Liver (tissue), 9 donors: ENCODE results near the gene PLCD1. TPM values are rescaled to one million over a fixed set of nuclear protein-coding genes. Genes with fewer than 3 reads are reported as not detected.

ENCODE experiments used
- DNase-seq: peaks from one replicate; pipeline ENCODE4 v3.0.0-alpha.2; 2017; ENCODE audit warnings: low spot score
- H3K27ac ChIP-seq, 2 donors: one replicate each; pipeline ENCODE4 v1.7.0; 2013; ENCODE audit warnings: inconsistent platforms in 2 of 2, low read length in 2 of 2, control low read depth in 1 of 2, low read depth in 1 of 2, mild to moderate bottlenecking in 1 of 2
- H3K27me3 ChIP-seq, 4 donors: one replicate each; pipeline versions ENCODE4 v1.6.1 to v1.7.0; 2013; ENCODE audit warnings: low read length in 3 of 4, inconsistent platforms in 1 of 4, mild to moderate bottlenecking in 1 of 4, moderate library complexity in 1 of 4; ENCODE audit not compliant: control insufficient read depth in 4 of 4, insufficient read depth in 4 of 4
- H3K36me3 ChIP-seq, 4 donors: one replicate each; pipeline versions ENCODE4 v1.6.1 to v1.7.0; 2013; ENCODE audit warnings: low read length in 3 of 4, mild to moderate bottlenecking in 3 of 4, low read depth in 1 of 4, moderate library complexity in 1 of 4; ENCODE audit not compliant: control insufficient read depth in 4 of 4, insufficient read depth in 3 of 4
- H3K4me1 ChIP-seq, 4 donors: one replicate each; pipeline versions ENCODE4 v1.6.1 to v1.7.0; 2013; ENCODE audit warnings: low read length in 3 of 4, mild to moderate bottlenecking in 3 of 4, moderate library complexity in 1 of 4; ENCODE audit not compliant: control insufficient read depth in 4 of 4, insufficient read depth in 4 of 4
- H3K4me3 ChIP-seq, 3 donors: one replicate each; pipeline versions ENCODE4 v1.6.1 to v1.7.0; 2013; ENCODE audit warnings: low read length in 3 of 3, control low read depth in 1 of 3, low read depth in 1 of 3, mild to moderate bottlenecking in 1 of 3
- H3K9ac ChIP-seq, 2 donors: one replicate each; pipeline ENCODE4 v1.7.0; 2013; ENCODE audit warnings: low read length in 2 of 2, mild to moderate bottlenecking in 2 of 2, moderate library complexity in 2 of 2, control low read depth in 1 of 2, low read depth in 1 of 2
- H3K9me3 ChIP-seq, 4 donors: one replicate each; pipeline versions ENCODE4 v1.6.1 to v1.7.0; 2013; ENCODE audit warnings: low read length in 3 of 4; ENCODE audit not compliant: control insufficient read depth in 4 of 4
- CTCF ChIP-seq: fragments of 150-350 bp; IDR thresholded peaks from 2 replicates; pipeline ENCODE4 v1.5.1; 2017; ENCODE audit warnings: improper control_type of control experiment, low read depth, low read length; ENCODE audit not compliant: missing input control
- EGR1 ChIP-seq, 2 donors: IDR thresholded peaks; 2 replicates each; pipeline ENCODE4 v1.6.1; 2016 to 2018; ENCODE audit warnings: antibody characterized with exemption in 2 of 2, low read depth in 2 of 2
- FOXA1 ChIP-seq: IDR thresholded peaks from 2 replicates; pipeline ENCODE4 v1.6.1; 2016; ENCODE audit warnings: antibody characterized with exemption
- FOXA2 ChIP-seq: IDR thresholded peaks from 2 replicates; pipeline ENCODE4 v1.6.1; 2016; ENCODE audit warnings: antibody characterized with exemption
- GABPA ChIP-seq, 2 donors: IDR thresholded peaks in 1 of 2; conservative IDR thresholded peaks in 1 of 2; 2 replicates each; pipeline ENCODE4 v1.6.1; 2016; ENCODE audit warnings: antibody characterized with exemption in 2 of 2, mild to moderate bottlenecking in 1 of 2, moderate library complexity in 1 of 2
- HNF4A ChIP-seq, 2 donors: conservative IDR thresholded peaks; 2 replicates each; pipeline ENCODE4 v1.6.1; 2016; ENCODE audit warnings: antibody characterized with exemption in 2 of 2, mild to moderate bottlenecking in 2 of 2
- HNF4G ChIP-seq: IDR thresholded peaks from 2 replicates; pipeline ENCODE4 v1.6.1; 2016; ENCODE audit warnings: antibody characterized with exemption
- JUND ChIP-seq, 2 donors: IDR thresholded peaks; 2 replicates each; pipeline ENCODE4 v1.6.1; 2016; ENCODE audit warnings: antibody characterized with exemption in 2 of 2
- MAX ChIP-seq: IDR thresholded peaks from 2 replicates; pipeline ENCODE4 v1.6.1; 2016; ENCODE audit warnings: antibody characterized with exemption
- RAD21 ChIP-seq, 2 donors: IDR thresholded peaks; 2 replicates each; pipeline ENCODE4 v1.6.1; 2016; ENCODE audit warnings: antibody characterized with exemption in 2 of 2, mild to moderate bottlenecking in 2 of 2
- REST ChIP-seq: IDR thresholded peaks from 2 replicates; pipeline ENCODE4 v1.6.1; 2016; ENCODE audit warnings: antibody characterized with exemption, mild to moderate bottlenecking
- RXRA ChIP-seq, 2 donors: IDR thresholded peaks; 2 replicates each; pipeline ENCODE4 v1.6.1; 2017 to 2018; ENCODE audit warnings: antibody characterized with exemption in 2 of 2, mild to moderate bottlenecking in 1 of 2
- SP1 ChIP-seq: IDR thresholded peaks from 2 replicates; pipeline ENCODE4 v1.6.1; 2018; ENCODE audit warnings: antibody characterized with exemption, mild to moderate bottlenecking
- YY1 ChIP-seq: IDR thresholded peaks from 2 replicates; pipeline ENCODE4 v1.6.1; 2016; ENCODE audit warnings: antibody characterized with exemption, mild to moderate bottlenecking
- WGBS: extraction: QIAGEN DNeasy Blood & Tissue Kit; methylation state at CpG from one replicate; pipeline ENCODE4 v1.1.7; 2013; 5-methylcytosine and 5-hydroxymethylcytosine counted together
- polyA plus RNA-seq, 2 donors: library from polyadenylated mRNA; stranded (reverse) in 1 of 2; unstranded in 1 of 2; fragments of 200-250 nt in 1 of 2; fragments of >200 nt in 1 of 2; fragmentation: Nextera tagmentation in 1 of 2; extraction: Ambion mirVana in 1 of 2; gene quantifications; one replicate each; pipeline versions ENCODE4 v1.2.1 to v1.2.3, GENCODE V29; 2013 to 2015
- total RNA-seq, 2 donors: library from RNA; depleted of rRNA; stranded (reverse); fragments of >200 nt; gene quantifications; one replicate each; pipeline ENCODE4 v1.2.3, GENCODE V29; 2014
- donor health status: healthy.
- donor health status: healthy.
- donor health status: healthy.
- donor health status: healthy.
- donor health status: healthy.

The PLCD1 gene
- total and polyA plus RNA-seq, 4 donors: 6.7 to 10.5 (median 9.1) TPM

- TF ChIP-seq CTCF: peak; percentile 13
Observed at GRCh38 chr3:37963635-37964034, 65.8 kb downstream of the PLCD1 start (continued).

- no peaks in the 10 kb centered on the region for H3K9me3 ChIP-seq
- peak overlapping the region; percentile 90 to 98 for H3K27ac ChIP-seq
- peaks cover 7 to 55% (median 37%) of the 10 kb centered on the region in 4 donors for H3K4me1 ChIP-seq
- H3K9ac ChIP-seq: peak overlapping the region; percentile 72 to 89
- 17% methylated on average over 5 of the region's 5 CpGs for WGBS
- H3K36me3 ChIP-seq: no peaks in the 10 kb centered on the region
- H3K4me3 ChIP-seq: peak overlapping the region in 1 of 3 donors; percentile 51
- DNase-seq: no peak
- H3K27me3 ChIP-seq: no peaks in the 10 kb centered on the region
- TF ChIP-seq HNF4G (no peak), FOXA2 (peak; percentile 80), FOXA1 (peak; percentile 79), MAX (no peak), SP1 (peak; percentile 70), JUND (IDR thresholded peaks at IDR 0.05) (peak in 1 of 2 donors; percentile 37), HNF4A (conservative IDR thresholded peaks at IDR 0.05) (peak; percentile 43 to 62), REST (peak; percentile 38), YY1 (peak; percentile 85), RXRA (IDR thresholded peaks at IDR 0.05) (peak in 1 of 2 donors; percentile 69), GABPA (IDR thresholded peaks at IDR 0.05 in 1 of 2, conservative IDR thresholded peaks at IDR 0.05 in 1 of 2) (no peak), EGR1 (IDR thresholded peaks at IDR 0.05; ENCODE audit: low read depth in 2 of 2) (no peak), RAD21 (IDR thresholded peaks at IDR 0.05) (peak in 1 of 2 donors; percentile 11)
Observed at GRCh38 chr3:37963016-37963415, 66.4 kb downstream of the PLCD1 start.

- peak overlapping the region in 1 of 2 donors; percentile 89 for H3K9ac ChIP-seq
- H3K27ac ChIP-seq: peak overlapping the region; percentile 90 to 98
- DNase-seq: no peak
- H3K27me3 ChIP-seq: no peaks in the 10 kb centered on the region
- H3K9me3 ChIP-seq: no peaks in the 10 kb centered on the region
- WGBS: 66% methylated on average over 6 of the region's 6 CpGs
- no peaks in the 10 kb centered on the region for H3K36me3 ChIP-seq
- H3K4me1 ChIP-seq: peaks cover 7 to 48% (median 32%) of the 10 kb centered on the region in 4 donors
- TF ChIP-seq YY1: peak; percentile 31
- TF ChIP-seq HNF4A (conservative IDR thresholded peaks at IDR 0.05): no peak
- peak overlapping the region in 1 of 3 donors; percentile 21 for H3K4me3 ChIP-seq
Observed at GRCh38 chr3:37961622-37962431, 67.6 kb downstream of the PLCD1 start.
